Measurements from ENCODE around the gene F13A1. TPM values are rescaled to one million over a fixed set of nuclear protein-coding genes. Genes with fewer than 3 reads are reported as not detected.

Gene F13A1
- polyA plus RNA-seq, 1 donor (not counting 4 experiments of a cell fraction or from before 2014, with no cell fraction given): not detected

DNA sequence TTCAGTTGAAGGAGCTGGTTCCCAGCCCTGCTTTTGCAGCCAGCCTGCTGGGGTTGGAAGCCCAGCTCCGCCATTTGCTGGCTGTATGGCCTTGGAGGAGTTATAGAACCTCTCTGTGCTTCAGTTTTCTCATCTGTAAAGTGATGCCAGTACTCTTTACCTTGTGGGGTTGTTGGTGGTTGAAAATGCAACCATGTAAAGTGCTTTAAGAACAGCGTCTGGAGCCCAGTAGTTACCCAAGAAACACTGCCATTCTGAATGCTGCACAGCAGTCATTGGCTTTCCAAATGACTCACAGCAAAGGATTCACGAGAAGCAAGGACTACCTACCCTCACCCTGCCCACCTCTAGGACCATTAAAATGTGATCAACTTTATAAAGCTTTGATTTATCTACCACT, 154.4 kb downstream of the F13A1 start:
- Histone ChIP-seq H2AFZ (ENCODE audit: control insufficient read depth, low read length) (no peak overlapping the region), H3K9ac (ENCODE audit: control insufficient read depth, extremely low read depth, insufficient read depth, low read length) (no peak overlapping the region), H3K4me3 (ENCODE audit: control insufficient read depth in 2 of 3, extremely low read depth in 1 of 3, insufficient read depth in 2 of 3, low read depth in 1 of 3, low read length in 3 of 3) (no peak overlapping the region), H3K27ac (ENCODE audit: control insufficient read depth, insufficient read depth, low read length) (no peak overlapping the region), H4K20me1 (ENCODE audit: control insufficient read depth, extremely low read depth, insufficient read depth, low read length) (no peaks in the 10 kb centered on the region), H3K4me1 (ENCODE audit: control insufficient read depth, extremely low read depth, insufficient read depth, low read length) (no peaks in the 10 kb centered on the region), H3K4me2 (ENCODE audit: control insufficient read depth, extremely low read depth, insufficient read depth, low read depth, low read length) (no peak overlapping the region), H3K79me2 (ENCODE audit: control insufficient read depth, insufficient read depth, low read length) (no peaks in the 10 kb centered on the region), H3K27me3 (ENCODE audit: control insufficient read depth, extremely low read depth, insufficient read depth, low read length) (no peaks in the 10 kb centered on the region), H3K9me1 (ENCODE audit: control insufficient read depth, extremely low read depth, insufficient read depth, low read length) (no peaks in the 10 kb centered on the region), H3K36me3 (ENCODE audit: control insufficient read depth in 2 of 2, extremely low read depth in 1 of 2, insufficient read depth in 2 of 2, low read length in 2 of 2) (no peaks in the 10 kb centered on the region), H3K9me3 (ENCODE audit: control insufficient read depth, low read depth, low read length) (no peaks in the 10 kb centered on the region)
- DNase-seq (ENCODE audit: low read depth, low spot score) (no peak), FAIRE-seq (no peak)
- no peak for TF ChIP-seq EZH2 (IDR thresholded peaks at IDR 0.05; ENCODE audit: low read length)
- TF ChIP-seq, protein P1, sequence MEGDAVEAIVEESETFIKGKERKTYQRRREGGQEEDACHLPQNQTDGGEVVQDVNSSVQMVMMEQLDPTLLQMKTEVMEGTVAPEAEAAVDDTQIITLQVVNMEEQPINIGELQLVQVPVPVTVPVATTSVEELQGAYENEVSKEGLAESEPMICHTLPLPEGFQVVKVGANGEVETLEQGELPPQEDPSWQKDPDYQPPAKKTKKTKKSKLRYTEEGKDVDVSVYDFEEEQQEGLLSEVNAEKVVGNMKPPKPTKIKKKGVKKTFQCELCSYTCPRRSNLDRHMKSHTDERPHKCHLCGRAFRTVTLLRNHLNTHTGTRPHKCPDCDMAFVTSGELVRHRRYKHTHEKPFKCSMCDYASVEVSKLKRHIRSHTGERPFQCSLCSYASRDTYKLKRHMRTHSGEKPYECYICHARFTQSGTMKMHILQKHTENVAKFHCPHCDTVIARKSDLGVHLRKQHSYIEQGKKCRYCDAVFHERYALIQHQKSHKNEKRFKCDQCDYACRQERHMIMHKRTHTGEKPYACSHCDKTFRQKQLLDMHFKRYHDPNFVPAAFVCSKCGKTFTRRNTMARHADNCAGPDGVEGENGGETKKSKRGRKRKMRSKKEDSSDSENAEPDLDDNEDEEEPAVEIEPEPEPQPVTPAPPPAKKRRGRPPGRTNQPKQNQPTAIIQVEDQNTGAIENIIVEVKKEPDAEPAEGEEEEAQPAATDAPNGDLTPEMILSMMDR (optimal IDR thresholded peaks at IDR 0.05 in 1 of 3, IDR thresholded peaks at IDR 0.05 in 1 of 3, conservative IDR thresholded peaks at IDR 0.05 in 1 of 3; ENCODE audit: extremely low read depth in 1 of 3, insufficient read depth in 2 of 3, low read length in 3 of 3): no peak
- dilution Hi-C loops (cut with MboI; ENCODE audit: extremely low pct_ligation_motif_present, low sequenced_read_pairs): no loop called here

DNA sequence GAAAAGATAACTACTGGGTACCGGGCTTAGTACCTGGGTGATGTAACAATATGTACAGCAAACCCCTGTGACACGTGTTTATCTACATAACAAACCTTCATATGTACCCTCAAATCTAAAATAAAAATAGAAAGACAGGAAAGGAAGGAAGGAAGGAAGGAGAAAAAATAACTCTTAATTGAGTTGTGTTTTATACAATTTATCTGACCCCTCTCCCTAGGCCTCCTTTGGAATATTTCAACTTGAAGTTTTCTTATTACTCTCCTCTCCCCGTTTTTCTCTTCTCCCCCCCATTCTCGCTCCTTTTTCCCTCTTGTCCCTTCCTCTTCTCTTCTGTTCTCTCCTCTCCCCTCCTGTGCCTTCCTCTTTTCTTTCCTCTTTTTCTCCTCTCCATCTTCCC, 156.1 kb downstream of the F13A1 start:
- DNase-seq (ENCODE audit: low read depth, low spot score) (no peak), FAIRE-seq (no peak)
- Histone ChIP-seq H3K27ac (ENCODE audit: control insufficient read depth, insufficient read depth, low read length) (no peak overlapping the region), H3K27me3 (ENCODE audit: control insufficient read depth, extremely low read depth, insufficient read depth, low read length) (no peaks in the 10 kb centered on the region), H2AFZ (ENCODE audit: control insufficient read depth, low read length) (no peak overlapping the region), H3K79me2 (ENCODE audit: control insufficient read depth, insufficient read depth, low read length) (no peaks in the 10 kb centered on the region), H4K20me1 (ENCODE audit: control insufficient read depth, extremely low read depth, insufficient read depth, low read length) (no peaks in the 10 kb centered on the region), H3K4me1 (ENCODE audit: control insufficient read depth, extremely low read depth, insufficient read depth, low read length) (no peaks in the 10 kb centered on the region), H3K36me3 (ENCODE audit: control insufficient read depth in 2 of 2, extremely low read depth in 1 of 2, insufficient read depth in 2 of 2, low read length in 2 of 2) (no peaks in the 10 kb centered on the region), H3K9me1 (ENCODE audit: control insufficient read depth, extremely low read depth, insufficient read depth, low read length) (no peaks in the 10 kb centered on the region), H3K9me3 (ENCODE audit: control insufficient read depth, low read depth, low read length) (no peaks in the 10 kb centered on the region), H3K4me3 (ENCODE audit: control insufficient read depth in 2 of 3, extremely low read depth in 1 of 3, insufficient read depth in 2 of 3, low read depth in 1 of 3, low read length in 3 of 3) (no peak overlapping the region), H3K9ac (ENCODE audit: control insufficient read depth, extremely low read depth, insufficient read depth, low read length) (no peak overlapping the region), H3K4me2 (ENCODE audit: control insufficient read depth, extremely low read depth, insufficient read depth, low read depth, low read length) (no peak overlapping the region)
- dilution Hi-C loops (cut with MboI; ENCODE audit: extremely low pct_ligation_motif_present, low sequenced_read_pairs): no loop called here
- TF ChIP-seq, protein P1 (optimal IDR thresholded peaks at IDR 0.05 in 1 of 3, IDR thresholded peaks at IDR 0.05 in 1 of 3, conservative IDR thresholded peaks at IDR 0.05 in 1 of 3; ENCODE audit: extremely low read depth in 1 of 3, insufficient read depth in 2 of 3, low read length in 3 of 3): no peak
- TF ChIP-seq EZH2 (IDR thresholded peaks at IDR 0.05; ENCODE audit: low read length): no peak

Data from keratinocyte (primary cell).